ENCODE measurements around the gene TPPP2.

The TPPP2 gene

DNA sequence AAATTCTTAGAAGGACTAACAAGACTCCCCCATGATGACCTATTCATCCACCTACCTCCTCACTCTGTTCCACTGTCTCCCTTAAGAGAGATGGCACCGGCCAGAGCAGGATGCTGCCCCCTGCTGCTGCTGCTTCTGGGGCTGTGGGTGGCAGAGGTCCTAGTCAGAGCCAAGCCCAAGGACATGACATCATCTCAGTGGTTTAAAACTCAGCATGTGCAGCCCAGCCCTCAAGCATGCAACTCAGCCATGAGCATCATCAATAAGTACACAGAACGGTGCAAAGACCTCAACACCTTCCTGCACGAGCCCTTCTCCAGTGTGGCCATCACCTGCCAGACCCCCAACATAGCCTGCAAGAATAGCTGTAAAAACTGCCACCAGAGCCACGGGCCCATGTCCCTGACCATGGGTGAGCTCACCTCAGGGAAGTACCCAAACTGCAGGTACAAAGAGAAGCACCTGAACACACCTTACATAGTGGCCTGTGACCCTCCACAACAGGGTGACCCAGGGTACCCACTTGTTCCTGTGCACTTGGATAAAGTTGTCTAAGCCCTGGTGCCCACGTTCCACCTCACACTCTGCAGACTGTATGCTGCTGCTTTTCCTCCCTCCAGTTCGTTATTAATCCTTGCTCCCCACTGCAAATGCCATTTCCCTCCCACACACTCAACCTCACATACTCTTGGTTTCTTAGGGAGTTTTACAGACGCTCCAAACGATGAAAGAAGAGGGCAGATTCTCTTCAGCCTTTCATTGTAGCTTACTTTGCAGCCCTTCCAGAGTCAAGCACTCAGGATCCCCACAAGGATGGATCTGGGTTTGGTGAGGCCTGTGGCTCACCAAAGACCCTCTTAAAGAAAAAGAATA, 28.0 kb downstream of the TPPP2 start, which contains the start of gene RNASE8:
Gene RNASE8, plus strand, starts transcription at position 20 of the 873 bp plus-strand sequence. Its CDS starts 71 bp downstream, at position 91.
- DNase-seq (ENCODE audit: low read depth, low spot score): peak; percentile 35

DNA sequence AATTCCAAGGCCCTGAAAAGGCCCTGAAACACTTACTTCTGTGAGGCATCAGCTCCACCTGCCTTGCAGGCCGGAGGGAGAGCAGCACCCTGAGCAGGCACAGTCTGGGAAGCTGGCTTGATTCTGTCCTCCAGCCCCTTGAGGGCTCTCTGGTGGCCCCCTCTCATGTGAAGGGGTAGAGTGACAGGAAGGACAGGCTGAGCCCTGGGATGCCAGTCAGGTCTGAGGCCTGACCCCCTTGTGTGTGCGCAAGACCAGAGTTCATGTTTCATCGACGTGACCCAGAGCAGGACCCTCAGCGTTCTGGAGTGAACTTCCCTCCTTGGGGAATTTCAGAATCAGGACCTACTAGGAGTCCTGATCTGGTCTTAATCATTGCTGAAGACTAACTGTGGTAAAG, 28.9 kb downstream of the TPPP2 start:
- DNase-seq (ENCODE audit: low read depth, low spot score): no peak

- DNase-seq (ENCODE audit: low read depth, low spot score): no peak
These were observed 30.0 kb downstream of the TPPP2 start for GRCh38 chr14:21059842-21060613.

GRCh38 chr14:21060614-21061346, 30.8 kb downstream of the TPPP2 start:
- DNase-seq (ENCODE audit: low read depth, low spot score): no peak

GRCh38 chr14:21061347-21061668, 31.3 kb downstream of the TPPP2 start:
- DNase-seq (ENCODE audit: low read depth, low spot score): no peak

DNA sequence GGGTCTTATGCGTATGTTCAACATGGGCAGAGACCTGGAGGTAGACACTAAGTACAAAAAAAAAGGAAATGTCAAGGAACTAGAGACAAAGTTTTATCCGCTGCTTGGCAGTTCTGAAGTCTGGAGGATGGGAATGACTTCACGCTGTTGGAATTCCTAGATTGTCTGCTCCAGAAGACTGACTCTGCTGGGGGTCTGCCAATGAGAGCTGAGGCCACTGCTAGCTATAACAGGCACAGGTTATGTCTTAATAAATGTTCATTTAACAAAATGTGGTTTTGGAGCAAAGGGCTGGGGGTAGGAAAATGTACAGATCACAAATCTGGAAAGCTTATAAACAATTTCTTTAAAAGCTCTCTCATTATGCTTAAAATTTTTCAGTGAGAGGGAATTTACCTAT, 33.5 kb downstream of the TPPP2 start:
- peak; percentile 92 for DNase-seq (ENCODE audit: low read depth, low spot score)

- DNase-seq (ENCODE audit: low read depth, low spot score): no peak
These were observed 37.0 kb downstream of the TPPP2 start for GRCh38 chr14:21066882-21067502.

GRCh38 chr14:21068521-21069387, 38.7 kb downstream of the TPPP2 start:
- DNase-seq (ENCODE audit: low read depth, low spot score): peak; percentile 78

DNA sequence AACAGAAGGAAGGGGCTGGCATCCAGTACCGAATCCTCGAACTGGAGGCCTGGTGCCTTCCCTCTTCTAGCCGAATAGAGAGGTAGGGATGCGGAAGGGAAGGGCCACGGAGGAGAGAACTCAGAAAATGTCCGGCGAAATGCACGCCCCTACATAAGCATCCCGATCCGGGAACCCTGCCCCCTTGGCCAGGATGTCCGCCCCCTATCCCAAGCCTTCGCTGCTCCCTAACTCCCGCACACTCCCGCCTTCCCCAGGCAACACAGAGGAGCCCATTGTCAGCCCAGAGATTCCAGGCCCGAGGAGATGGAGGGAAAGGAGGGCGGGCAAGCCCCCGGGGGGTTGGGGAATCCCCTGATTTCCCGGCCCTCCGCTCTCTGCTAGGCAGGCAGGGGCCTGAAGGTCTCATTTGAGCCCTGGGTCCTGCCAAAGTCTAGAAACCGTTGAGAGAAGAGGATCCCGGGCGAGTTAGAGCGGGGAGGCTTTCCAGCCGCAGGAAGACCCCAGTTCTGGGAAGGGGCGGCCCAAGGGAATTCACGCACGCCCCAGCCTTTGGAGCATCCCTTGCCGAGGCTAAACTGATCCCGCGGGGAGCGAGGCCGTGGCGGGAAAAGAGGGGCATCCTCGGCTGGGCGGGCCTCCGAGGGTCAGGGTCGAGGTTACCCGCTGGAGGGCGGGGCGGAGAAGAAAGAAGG, 39.5 kb downstream of the TPPP2 start:
- DNase-seq (ENCODE audit: low read depth, low spot score): peak; percentile 70

GRCh38 chr14:21070083-21070609, 40.1 kb downstream of the TPPP2 start, which contains the start of gene ARHGEF40:
ARHGEF40 (plus strand) TSS chr14:21070304; CDS start chr14:21070397, 93 bp downstream.
- peak; percentile 85 for DNase-seq (ENCODE audit: low read depth, low spot score)

DNA sequence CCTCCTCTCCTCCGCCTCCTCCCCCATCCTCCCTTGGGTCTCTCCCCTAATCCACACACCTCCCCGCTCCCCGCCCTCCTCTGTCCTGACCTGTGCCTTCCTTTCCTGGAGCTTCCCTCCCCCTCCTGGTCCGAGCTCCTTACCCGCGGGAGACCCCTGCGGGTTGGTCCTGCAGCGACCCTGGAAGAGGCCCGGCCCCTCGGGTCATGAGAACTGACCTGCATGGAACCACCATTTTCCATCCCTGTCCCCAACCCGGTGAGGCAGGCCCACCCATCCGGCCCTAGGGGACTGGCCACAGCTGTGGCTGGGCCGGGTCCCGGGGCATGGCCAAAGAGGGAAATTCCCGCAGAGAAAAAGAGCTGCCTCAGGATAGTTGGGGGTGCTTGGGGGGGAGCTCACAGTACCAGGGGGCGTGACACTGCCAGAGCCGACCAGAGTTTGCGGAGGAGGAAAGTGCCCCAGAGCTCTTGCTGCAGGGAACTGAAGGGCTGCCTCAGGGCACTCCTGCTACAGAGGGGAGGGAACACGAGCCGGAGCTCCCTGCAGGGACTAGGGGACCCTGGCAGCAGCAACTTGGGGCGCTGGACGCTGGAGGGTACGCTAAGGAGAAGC, 40.7 kb downstream of the TPPP2 start:
- DNase-seq (ENCODE audit: low read depth, low spot score): no peak

DNA sequence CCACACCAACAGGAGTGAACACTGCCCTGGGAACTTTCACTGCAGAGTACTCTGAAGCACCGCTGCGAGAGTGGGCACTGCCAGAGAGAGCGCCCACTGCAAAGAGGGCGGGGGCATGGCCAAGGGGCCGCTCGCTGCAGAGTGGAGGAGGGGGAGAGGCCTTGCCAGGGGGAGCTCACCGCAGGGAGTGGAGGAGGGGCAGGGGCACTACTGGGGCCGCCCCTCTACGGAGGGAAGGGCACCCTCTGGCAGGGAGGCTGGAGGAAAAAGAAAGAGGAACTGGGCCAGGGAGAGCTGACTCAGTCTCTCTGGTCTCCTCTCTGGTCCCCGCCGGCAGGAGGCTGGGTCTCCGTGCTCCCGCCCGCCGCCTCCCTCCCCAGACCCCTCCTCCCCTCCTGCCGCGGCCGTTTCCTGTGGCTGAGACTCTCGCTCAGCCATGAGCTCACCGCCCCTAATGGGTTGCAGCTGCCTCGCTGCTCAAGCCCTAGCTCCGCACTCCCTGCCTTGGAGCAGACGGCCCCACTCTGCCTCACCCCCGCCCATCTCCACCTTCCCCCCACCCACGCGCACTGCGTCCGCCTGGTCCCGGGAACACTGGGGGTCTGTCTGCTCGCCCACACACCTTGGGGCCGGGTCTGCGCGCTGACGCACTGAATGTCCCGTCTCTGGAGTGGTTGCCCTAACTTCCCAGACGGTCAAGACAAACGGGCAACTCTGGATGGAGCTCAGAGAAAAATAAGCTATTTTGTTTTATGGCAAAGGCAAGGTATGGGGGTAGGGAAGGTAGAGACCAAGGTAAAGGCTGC, 41.4 kb downstream of the TPPP2 start:
- DNase-seq (ENCODE audit: low read depth, low spot score): peak; percentile 96

GRCh38 chr14:21072031-21072473, 42.0 kb downstream of the TPPP2 start:
- peak; percentile 46 for DNase-seq (ENCODE audit: low read depth, low spot score)

GRCh38 chr14:21072781-21073339, 42.8 kb downstream of the TPPP2 start:
- DNase-seq (ENCODE audit: low read depth, low spot score): no peak

GRCh38 chr14:21073921-21074320, 43.9 kb downstream of the TPPP2 start:
- DNase-seq (ENCODE audit: low read depth, low spot score): no peak

DNA sequence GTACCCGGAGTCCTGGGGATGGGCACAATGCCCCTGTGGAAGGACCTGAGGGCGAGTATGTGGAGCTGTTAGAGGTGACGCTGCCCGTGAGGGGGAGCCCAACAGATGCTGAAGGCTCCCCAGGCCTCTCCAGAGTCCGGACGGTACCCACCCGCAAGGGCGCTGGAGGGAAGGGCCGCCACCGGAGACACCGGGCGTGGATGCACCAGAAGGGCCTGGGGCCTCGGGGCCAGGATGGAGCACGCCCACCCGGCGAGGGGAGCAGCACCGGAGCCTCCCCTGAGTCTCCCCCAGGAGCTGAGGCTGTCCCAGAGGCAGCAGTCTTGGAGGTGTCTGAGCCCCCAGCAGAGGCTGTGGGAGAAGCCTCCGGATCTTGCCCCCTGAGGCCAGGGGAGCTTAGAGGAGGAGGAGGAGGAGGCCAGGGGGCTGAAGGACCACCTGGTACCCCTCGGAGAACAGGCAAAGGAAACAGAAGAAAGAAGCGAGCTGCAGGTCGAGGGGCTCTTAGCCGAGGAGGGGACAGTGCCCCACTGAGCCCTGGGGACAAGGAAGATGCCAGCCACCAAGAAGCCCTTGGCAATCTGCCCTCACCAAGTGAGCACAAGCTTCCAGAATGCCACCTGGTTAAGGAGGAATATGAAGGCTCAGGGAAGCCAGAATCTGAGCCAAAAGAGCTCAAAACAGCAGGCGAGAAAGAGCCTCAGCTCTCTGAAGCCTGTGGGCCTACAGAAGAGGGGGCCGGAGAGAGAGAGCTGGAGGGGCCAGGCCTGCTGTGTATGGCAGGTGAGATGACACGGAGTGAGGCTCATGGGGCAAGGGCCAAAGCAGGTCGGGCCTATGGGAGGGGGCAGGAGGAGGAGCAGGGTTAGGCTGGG, 44.6 kb downstream of the TPPP2 start:
- no peak for DNase-seq (ENCODE audit: low read depth, low spot score)

All from astrocyte of the hippocampus (primary cell).